ENCODE measurements around the gene NFASC. TPM values are rescaled to one million over a fixed set of nuclear protein-coding genes. Genes with fewer than 3 reads are reported as not detected.
A peak's percentile ranks its signal among the peaks of the same experiment; 100 is the strongest.

The NFASC gene
- total and polyA plus RNA-seq, 2 experiments from 2014 or later, result 0.75 to 2.2 TPM

- peak; percentile 40 for DNase-seq (ENCODE audit: low spot score)
- H3K27ac ChIP-seq, result no peak overlapping the region
- WGBS (ENCODE audit: low lambda C conversion rate, missing lambda C conversion rate), result 49% methylated on average over 4 of the region's 4 CpGs
Observed at GRCh38 chr1:204826970-204827369, 43.7 kb upstream of the NFASC start.

GRCh38 chr1:204828352-204828850 lies 42.3 kb upstream of the NFASC start:
- Histone ChIP-seq H3K4me2 (peak overlapping the region; percentile 82), H4K20me1 (ENCODE audit: insufficient read depth, poor library complexity, severe bottlenecking) (no peaks in the 10 kb centered on the region), H3K79me2 (no peaks in the 10 kb centered on the region), H3K9me3 (ENCODE audit: low read depth) (no peaks in the 10 kb centered on the region), H3K9me2 (replicated peaks; ENCODE audit: insufficient read depth) (no peaks in the 10 kb centered on the region), H2AFZ (no peak overlapping the region), H3K4me3 (no peak overlapping the region), H3K27me3 (peaks cover 69% of the 10 kb centered on the region), H3K27ac (no peak overlapping the region), H3K4me1 (ENCODE audit: insufficient read depth) (no peaks in the 10 kb centered on the region), H3K36me3 (replicated peaks; ENCODE audit: insufficient read depth, low read depth) (no peaks in the 10 kb centered on the region)
- no peak for TF ChIP-seq EZH2phosphoT487 (IDR thresholded peaks at IDR 0.05; ENCODE audit: low read depth, severe bottlenecking, unreplicated experiment)
- no peak for TF ChIP-seq CTCF (IDR thresholded peaks at IDR 0.05; ENCODE audit: poor library complexity)
- TF ChIP-seq EZH2 (IDR thresholded peaks at IDR 0.05; ENCODE audit: borderline replicate concordance), result no peak
- DNase-seq (ENCODE audit: low spot score), result peak; percentile 86
- WGBS (ENCODE audit: low lambda C conversion rate, missing lambda C conversion rate), result 3% methylated on average over 19 of the region's 53 CpGs

More at GRCh38 chr1:204826970-204827369, 43.7 kb upstream of the NFASC start:
- Histone ChIP-seq H3K4me2 (no peak overlapping the region), H3K4me1 (ENCODE audit: insufficient read depth) (no peaks in the 10 kb centered on the region), H3K79me2 (no peaks in the 10 kb centered on the region), H3K36me3 (replicated peaks; ENCODE audit: insufficient read depth, low read depth) (no peaks in the 10 kb centered on the region), H3K9me3 (ENCODE audit: low read depth) (no peaks in the 10 kb centered on the region), H3K4me3 (no peak overlapping the region), H3K9me2 (replicated peaks; ENCODE audit: insufficient read depth) (no peaks in the 10 kb centered on the region), H3K27me3 (peaks cover 69% of the 10 kb centered on the region), H4K20me1 (ENCODE audit: insufficient read depth, poor library complexity, severe bottlenecking) (no peaks in the 10 kb centered on the region), H2AFZ (no peak overlapping the region)
- TF ChIP-seq EZH2 (IDR thresholded peaks at IDR 0.05; ENCODE audit: borderline replicate concordance), result no peak
- peak; percentile 24 for TF ChIP-seq CTCF (IDR thresholded peaks at IDR 0.05; ENCODE audit: poor library complexity)
- TF ChIP-seq EZH2phosphoT487 (IDR thresholded peaks at IDR 0.05; ENCODE audit: low read depth, severe bottlenecking, unreplicated experiment), result no peak

GRCh38 chr1:204829133-204829825 lies 41.4 kb upstream of the NFASC start:
- H3K4me1 ChIP-seq (ENCODE audit: insufficient read depth), result no peaks in the 10 kb centered on the region
- no peaks in the 10 kb centered on the region for H3K9me3 ChIP-seq (ENCODE audit: low read depth)
- H3K9me2 ChIP-seq (replicated peaks; ENCODE audit: insufficient read depth), result no peaks in the 10 kb centered on the region
- no peak overlapping the region for H3K27ac ChIP-seq
- no peak overlapping the region for H2AFZ ChIP-seq
- no peak overlapping the region for H3K4me3 ChIP-seq
- 66% methylated on average over 6 of the region's 6 CpGs for WGBS (ENCODE audit: low lambda C conversion rate, missing lambda C conversion rate)
- no peak for DNase-seq (ENCODE audit: low spot score)
- H3K27me3 ChIP-seq, result peaks cover 76% of the 10 kb centered on the region
- no peaks in the 10 kb centered on the region for H3K79me2 ChIP-seq
- H4K20me1 ChIP-seq (ENCODE audit: insufficient read depth, poor library complexity, severe bottlenecking), result no peaks in the 10 kb centered on the region
- H3K36me3 ChIP-seq (replicated peaks; ENCODE audit: insufficient read depth, low read depth), result no peaks in the 10 kb centered on the region
- no peak for TF ChIP-seq EZH2phosphoT487 (IDR thresholded peaks at IDR 0.05; ENCODE audit: low read depth, severe bottlenecking, unreplicated experiment)
- TF ChIP-seq CTCF (IDR thresholded peaks at IDR 0.05; ENCODE audit: poor library complexity), result no peak
- TF ChIP-seq EZH2 (IDR thresholded peaks at IDR 0.05; ENCODE audit: borderline replicate concordance), result no peak
- peak overlapping the region; percentile 82 for H3K4me2 ChIP-seq

Measured in hepatocyte (in vitro differentiated cells).